Rectal smooth muscle tissue (tissue), 1 donor: ENCODE data around the gene DOK6.
"Not testable (repeated sequence)": the region's sequence is repeated elsewhere in the genome, so short reads cannot be mapped to it uniquely, and the experiment has no call there.

ENCODE experiments used
- H3K27ac ChIP-seq: one replicate; pipeline ENCODE4 v1.7.0; 2013; ENCODE audit warnings: low read depth, low read length, inconsistent platforms
- H3K27me3 ChIP-seq: one replicate; pipeline ENCODE4 v1.7.0; 2013; ENCODE audit warnings: low read length; ENCODE audit not compliant: control insufficient read depth, insufficient read depth
- H3K36me3 ChIP-seq: one replicate; pipeline ENCODE4 v1.7.0; 2013; ENCODE audit warnings: low read length; ENCODE audit not compliant: control insufficient read depth, insufficient read depth
- H3K4me1 ChIP-seq: one replicate; pipeline ENCODE4 v1.7.0; 2013; ENCODE audit warnings: low read length; ENCODE audit not compliant: control insufficient read depth, insufficient read depth
- H3K4me3 ChIP-seq: one replicate; pipeline ENCODE4 v1.7.0; 2013; ENCODE audit warnings: low read length
- H3K9ac ChIP-seq: one replicate; pipeline ENCODE4 v1.7.0; 2013; ENCODE audit warnings: low read length

The DOK6 gene

GRCh38 chr18:69400253-69400975 is at the start of gene DOK6:
DOK6 (plus strand) TSS chr18:69400888.
- no peaks in the 10 kb centered on the region for H3K27me3 ChIP-seq
- H3K27ac ChIP-seq = no peak within 1 kb of the TSS
- no peak within 1 kb of the TSS for H3K9ac ChIP-seq
- no peaks in the 10 kb centered on the region for H3K4me1 ChIP-seq
- no peaks in the 10 kb centered on the region for H3K36me3 ChIP-seq
- peak within 1 kb of the TSS; percentile 60 for H3K4me3 ChIP-seq

- no peak overlapping the region for H3K27ac ChIP-seq
- H3K27me3 ChIP-seq = no peaks in the 10 kb centered on the region
- no peak overlapping the region for H3K9ac ChIP-seq
- H3K4me1 ChIP-seq = no peaks in the 10 kb centered on the region
- H3K4me3 ChIP-seq = no peak overlapping the region
- no peaks in the 10 kb centered on the region for H3K36me3 ChIP-seq
Observed at GRCh38 chr18:69353023-69353422, 47.7 kb upstream of the DOK6 start.

- Histone ChIP-seq H3K27ac (no peak overlapping the region), H3K4me1 (no peaks in the 10 kb centered on the region), H3K36me3 (no peaks in the 10 kb centered on the region), H3K9ac (no peak overlapping the region), H3K27me3 (no peaks in the 10 kb centered on the region), H3K4me3 (no peak overlapping the region)
Observed at GRCh38 chr18:69357590-69357989, 43.1 kb upstream of the DOK6 start.

- Histone ChIP-seq H3K4me1 (no peaks in the 10 kb centered on the region), H3K36me3 (no peaks in the 10 kb centered on the region), H3K27ac (no peak overlapping the region), H3K4me3 (no peak overlapping the region), H3K9ac (no peak overlapping the region), H3K27me3 (no peaks in the 10 kb centered on the region)
Observed at GRCh38 chr18:69358212-69358895, 42.3 kb upstream of the DOK6 start.

GRCh38 chr18:69359768-69360167 is 40.9 kb upstream of the DOK6 start:
- not testable (repeated sequence) for H3K27me3 ChIP-seq, H3K36me3 ChIP-seq, H3K27ac ChIP-seq, H3K4me1 ChIP-seq, H3K9ac ChIP-seq, H3K4me3 ChIP-seq

- H3K4me3 ChIP-seq = no peak overlapping the region
- no peaks in the 10 kb centered on the region for H3K4me1 ChIP-seq
- no peak overlapping the region for H3K27ac ChIP-seq
- no peaks in the 10 kb centered on the region for H3K36me3 ChIP-seq
- no peaks in the 10 kb centered on the region for H3K27me3 ChIP-seq
- H3K9ac ChIP-seq = no peak overlapping the region
Observed at GRCh38 chr18:69364930-69365329, 35.8 kb upstream of the DOK6 start.

GRCh38 chr18:69365658-69366057 is 35.0 kb upstream of the DOK6 start:
- no peaks in the 10 kb centered on the region for H3K27me3 ChIP-seq
- H3K4me1 ChIP-seq = no peaks in the 10 kb centered on the region
- H3K4me3 ChIP-seq = no peak overlapping the region
- H3K9ac ChIP-seq = no peak overlapping the region
- no peak overlapping the region for H3K27ac ChIP-seq
- H3K36me3 ChIP-seq = no peaks in the 10 kb centered on the region

- Histone ChIP-seq H3K9ac (no peak overlapping the region), H3K4me3 (no peak overlapping the region), H3K36me3 (no peaks in the 10 kb centered on the region), H3K27me3 (no peaks in the 10 kb centered on the region), H3K27ac (no peak overlapping the region), H3K4me1 (no peaks in the 10 kb centered on the region)
Observed at GRCh38 chr18:69367104-69367503, 33.6 kb upstream of the DOK6 start.

- no peaks in the 10 kb centered on the region for H3K27me3 ChIP-seq
- H3K27ac ChIP-seq = no peak overlapping the region
- no peaks in the 10 kb centered on the region for H3K4me1 ChIP-seq
- no peak overlapping the region for H3K4me3 ChIP-seq
- H3K36me3 ChIP-seq = no peaks in the 10 kb centered on the region
- H3K9ac ChIP-seq = no peak overlapping the region
Observed at GRCh38 chr18:69371729-69372128, 29.0 kb upstream of the DOK6 start.

- Histone ChIP-seq H3K27me3 (no peaks in the 10 kb centered on the region), H3K36me3 (no peaks in the 10 kb centered on the region), H3K4me1 (no peaks in the 10 kb centered on the region), H3K4me3 (no peak overlapping the region), H3K9ac (no peak overlapping the region), H3K27ac (no peak overlapping the region)
Observed at GRCh38 chr18:69380324-69380723, 20.4 kb upstream of the DOK6 start.

GRCh38 chr18:69383186-69383585 is 17.5 kb upstream of the DOK6 start:
- Histone ChIP-seq H3K4me3 (no peak overlapping the region), H3K27me3 (no peaks in the 10 kb centered on the region), H3K4me1 (no peaks in the 10 kb centered on the region), H3K36me3 (no peaks in the 10 kb centered on the region), H3K9ac (no peak overlapping the region), H3K27ac (no peak overlapping the region)

- no peaks in the 10 kb centered on the region for H3K36me3 ChIP-seq
- H3K4me1 ChIP-seq = no peaks in the 10 kb centered on the region
- H3K4me3 ChIP-seq = no peak overlapping the region
- no peaks in the 10 kb centered on the region for H3K27me3 ChIP-seq
- no peak overlapping the region for H3K9ac ChIP-seq
- H3K27ac ChIP-seq = no peak overlapping the region
Observed at GRCh38 chr18:69387186-69387585, 13.5 kb upstream of the DOK6 start.

GRCh38 chr18:69388222-69388621 is 12.5 kb upstream of the DOK6 start:
- no peaks in the 10 kb centered on the region for H3K36me3 ChIP-seq
- no peaks in the 10 kb centered on the region for H3K4me1 ChIP-seq
- no peak overlapping the region for H3K9ac ChIP-seq
- no peak overlapping the region for H3K4me3 ChIP-seq
- H3K27ac ChIP-seq = no peak overlapping the region
- no peaks in the 10 kb centered on the region for H3K27me3 ChIP-seq
